Stimulated activated CD4-positive, alpha-beta T cell treated with anti-CD3 and anti-CD28 coated beads, Interleukin-1b, Interleukin-23, amount 100 ng/mL, for 1 hour (primary cell): ENCODE data around the gene GBP6.
"Not testable (repeated sequence)": the region's sequence is repeated elsewhere in the genome, so short reads cannot be mapped to it uniquely, and the experiment has no call there.

Source experiments
- DNase-seq, 2 donors: peaks; one replicate each; pipeline ENCODE4 v3.0.0-alpha.2; 2020; ENCODE audit warnings: low read depth in 2 of 2

Gene GBP6

GRCh38 chr1:89367221-89367620, 3.4 kb downstream of the GBP6 start:
- no peak for DNase-seq

GRCh38 chr1:89369331-89369730, 5.5 kb downstream of the GBP6 start:
- no peak for DNase-seq

GRCh38 chr1:89373810-89374209, 10.0 kb downstream of the GBP6 start:
- DNase-seq = not testable (repeated sequence)

- no peak for DNase-seq
These were observed 14.1 kb downstream of the GBP6 start for GRCh38 chr1:89378001-89378400.

- DNase-seq = no peak
These were observed 17.8 kb downstream of the GBP6 start for GRCh38 chr1:89381618-89382017.

GRCh38 chr1:89382479-89382878, 18.6 kb downstream of the GBP6 start:
- no peak for DNase-seq

GRCh38 chr1:89383185-89383584, 19.3 kb downstream of the GBP6 start:
- DNase-seq = no peak

GRCh38 chr1:89390707-89391106, 26.8 kb downstream of the GBP6 start:
- no peak for DNase-seq

- no peak for DNase-seq
These were observed 27.8 kb downstream of the GBP6 start for GRCh38 chr1:89391686-89392085.

- no peak for DNase-seq
These were observed 31.0 kb downstream of the GBP6 start for GRCh38 chr1:89394851-89395250.

GRCh38 chr1:89396902-89397301, 33.0 kb downstream of the GBP6 start:
- DNase-seq = no peak

- DNase-seq = no peak
These were observed 41.5 kb downstream of the GBP6 start for GRCh38 chr1:89405275-89405929.

GRCh38 chr1:89407360-89407759, 43.5 kb downstream of the GBP6 start:
- no peak for DNase-seq

- DNase-seq = not testable (repeated sequence)
These were observed 43.9 kb downstream of the GBP6 start for GRCh38 chr1:89407768-89408167.

GRCh38 chr1:89425056-89425455, 61.2 kb downstream of the GBP6 start:
- DNase-seq = no peak

GRCh38 chr1:89429062-89429461, 65.2 kb downstream of the GBP6 start:
- DNase-seq = no peak

GRCh38 chr1:89429681-89430080, 65.8 kb downstream of the GBP6 start:
- not testable (repeated sequence) for DNase-seq

- DNase-seq = no peak
These were observed 69.6 kb downstream of the GBP6 start for GRCh38 chr1:89433421-89433820.

GRCh38 chr1:89434058-89434780, 70.4 kb downstream of the GBP6 start:
- not testable (repeated sequence) for DNase-seq
